ENCODE results near the gene SPCS3.
A peak's percentile ranks its signal among the peaks of the same experiment; 100 is the strongest.
"Not testable (repeated sequence)": the region's sequence is repeated elsewhere in the genome, so short reads cannot be mapped to it uniquely, and the experiment has no call there.

Gene SPCS3

DNA sequence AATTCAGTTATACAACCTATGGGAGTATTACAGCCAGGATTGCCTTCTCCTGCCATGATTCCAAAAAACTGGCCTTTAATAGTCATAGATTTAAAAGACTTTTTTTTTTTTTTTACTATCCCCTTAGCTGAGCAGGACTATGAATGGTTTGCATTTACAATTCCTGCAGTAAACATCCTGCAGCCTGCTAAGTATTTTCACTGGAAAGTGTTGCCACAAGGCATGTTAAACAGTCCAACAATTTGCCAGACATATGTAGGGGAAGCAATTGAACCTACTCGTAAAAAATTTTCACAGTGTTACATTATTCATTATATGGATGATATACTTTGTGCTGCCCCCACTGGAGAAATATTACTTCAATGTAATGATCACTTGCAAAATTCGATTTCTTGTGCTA is 27.1 kb downstream of the SPCS3 start:
- peaks cover 40% of the 10 kb centered on the region for H3K9me3 ChIP-seq (ENCODE audit: control insufficient read depth, insufficient read depth, low read depth, low read length)
- not testable (repeated sequence) for H3K27ac ChIP-seq (ENCODE audit: low read depth, low read length); H3K27me3 ChIP-seq (ENCODE audit: control insufficient read depth, insufficient read depth, low read length); H3K36me3 ChIP-seq (ENCODE audit: control insufficient read depth, insufficient read depth, low read length); H3K4me3 ChIP-seq (ENCODE audit: low read depth, low read length); H3K4me1 ChIP-seq (ENCODE audit: control insufficient read depth, insufficient read depth, low read length); H3K9ac ChIP-seq (ENCODE audit: low read length)

GRCh38 chr4:176350671-176351070 is 30.9 kb downstream of the SPCS3 start:
- Histone ChIP-seq H3K4me3 (ENCODE audit: low read depth, low read length) (no peak overlapping the region), H3K27ac (ENCODE audit: low read depth, low read length) (no peak overlapping the region), H3K27me3 (ENCODE audit: control insufficient read depth, insufficient read depth, low read length) (no peaks in the 10 kb centered on the region), H3K4me1 (ENCODE audit: control insufficient read depth, insufficient read depth, low read length) (no peaks in the 10 kb centered on the region), H3K9me3 (ENCODE audit: control insufficient read depth, insufficient read depth, low read depth, low read length) (peaks cover 39% of the 10 kb centered on the region), H3K9ac (ENCODE audit: low read length) (no peak overlapping the region), H3K36me3 (ENCODE audit: control insufficient read depth, insufficient read depth, low read length) (0 out of 2 replicates have a peak, but pooled peaks cover 3% of the 10 kb centered on the region)

DNA sequence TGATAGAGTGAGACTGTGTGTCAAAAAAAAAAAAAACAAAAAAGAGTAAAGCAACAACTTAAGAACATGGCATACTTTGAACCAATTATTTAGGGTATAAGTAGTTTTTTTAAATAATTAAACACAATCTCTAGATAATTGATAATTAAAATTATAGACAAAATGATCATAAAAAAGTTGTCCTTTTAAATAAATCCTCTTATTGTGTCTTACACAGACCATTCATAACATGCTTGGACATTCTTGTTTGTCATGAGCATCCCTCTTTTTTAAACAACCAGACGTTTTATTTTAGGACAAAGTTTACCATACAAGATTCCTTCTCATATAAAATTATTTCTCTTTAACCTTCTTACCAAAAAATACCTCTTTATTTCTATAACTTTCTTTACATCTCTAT is 35.1 kb downstream of the SPCS3 start:
- Histone ChIP-seq H3K4me3 (ENCODE audit: low read depth, low read length) (no peak overlapping the region), H3K9me3 (ENCODE audit: control insufficient read depth, insufficient read depth, low read depth, low read length) (peaks cover 42% of the 10 kb centered on the region), H3K4me1 (ENCODE audit: control insufficient read depth, insufficient read depth, low read length) (peaks cover 16% of the 10 kb centered on the region), H3K36me3 (ENCODE audit: control insufficient read depth, insufficient read depth, low read length) (0 out of 2 replicates have a peak, but pooled peaks cover 3% of the 10 kb centered on the region), H3K27ac (ENCODE audit: low read depth, low read length) (no peak overlapping the region), H3K27me3 (ENCODE audit: control insufficient read depth, insufficient read depth, low read length) (no peaks in the 10 kb centered on the region), H3K9ac (ENCODE audit: low read length) (no peak overlapping the region)

DNA sequence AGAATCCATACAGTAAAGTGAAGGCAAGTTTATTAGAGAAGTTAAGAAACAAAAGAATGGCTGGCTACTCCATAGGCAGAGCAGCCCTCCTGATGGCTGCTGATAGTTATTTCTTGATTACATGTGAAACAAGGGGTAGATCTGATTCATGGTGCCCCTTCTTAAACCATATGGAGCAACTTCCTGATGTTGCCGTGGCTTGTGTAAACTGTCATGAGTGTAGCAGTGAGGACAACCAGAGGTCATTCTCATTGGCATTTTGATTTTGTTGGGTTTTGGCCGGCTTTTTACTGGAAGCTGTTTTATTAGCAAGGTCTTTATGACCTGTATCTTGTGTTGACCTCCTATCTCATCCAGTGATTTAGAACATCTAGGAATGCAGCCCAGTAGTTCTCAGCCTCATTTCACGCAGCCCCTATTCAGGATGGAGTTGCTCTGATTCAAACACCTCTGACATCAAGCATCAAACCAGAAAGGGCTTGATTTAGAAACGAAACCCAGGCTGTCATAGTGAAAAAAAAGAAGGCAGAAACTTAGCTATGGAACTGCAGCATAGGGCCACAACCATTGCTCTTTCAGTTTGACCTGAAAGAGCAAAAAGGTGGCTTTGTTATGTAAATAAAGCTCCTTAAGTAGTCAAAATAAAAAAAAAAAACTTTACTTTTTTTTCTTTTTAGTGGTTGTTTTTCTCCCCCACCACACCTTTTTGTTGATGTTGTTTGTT is 37.8 kb downstream of the SPCS3 start:
- H3K27me3 ChIP-seq (ENCODE audit: control insufficient read depth, insufficient read depth, low read length) = no peaks in the 10 kb centered on the region
- peaks cover 16% of the 10 kb centered on the region for H3K4me1 ChIP-seq (ENCODE audit: control insufficient read depth, insufficient read depth, low read length)
- H3K4me3 ChIP-seq (ENCODE audit: low read depth, low read length) = 0 out of 2 replicates have a peak overlapping the region, but pooled peaks have one; percentile 8
- no peak overlapping the region for H3K9ac ChIP-seq (ENCODE audit: low read length)
- peaks cover 27% of the 10 kb centered on the region for H3K9me3 ChIP-seq (ENCODE audit: control insufficient read depth, insufficient read depth, low read depth, low read length)
- no peaks in the 10 kb centered on the region for H3K36me3 ChIP-seq (ENCODE audit: control insufficient read depth, insufficient read depth, low read length)
- H3K27ac ChIP-seq (ENCODE audit: low read depth, low read length) = 0 out of 2 replicates have a peak overlapping the region, but pooled peaks have one; percentile 19

DNA sequence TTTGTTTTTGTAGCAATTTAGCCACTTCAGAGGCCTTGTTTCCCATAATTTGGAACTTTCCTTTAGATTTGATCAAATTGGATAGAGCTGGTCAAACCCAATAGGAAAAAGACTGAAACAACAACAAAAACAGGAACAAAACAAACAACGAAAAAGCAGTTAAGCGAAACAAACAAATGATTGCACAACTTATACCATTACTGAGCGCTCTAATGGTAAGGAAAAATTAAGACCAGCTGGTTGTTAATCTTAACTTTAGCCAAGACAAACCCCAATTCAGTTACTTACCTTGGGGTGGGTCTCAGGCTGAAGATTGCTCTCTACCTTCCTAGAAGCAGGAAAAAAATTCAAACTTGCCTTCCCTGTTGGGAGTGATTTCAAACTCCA is 38.3 kb downstream of the SPCS3 start:
- Histone ChIP-seq H3K4me1 (ENCODE audit: control insufficient read depth, insufficient read depth, low read length) (peaks cover 16% of the 10 kb centered on the region), H3K36me3 (ENCODE audit: control insufficient read depth, insufficient read depth, low read length) (no peaks in the 10 kb centered on the region), H3K9me3 (ENCODE audit: control insufficient read depth, insufficient read depth, low read depth, low read length) (peaks cover 23% of the 10 kb centered on the region), H3K4me3 (ENCODE audit: low read depth, low read length) (no peak overlapping the region), H3K27me3 (ENCODE audit: control insufficient read depth, insufficient read depth, low read length) (no peaks in the 10 kb centered on the region), H3K27ac (ENCODE audit: low read depth, low read length) (peak overlapping the region; percentile 19; the same call in 1 of the 2 replicates), H3K9ac (ENCODE audit: low read length) (no peak overlapping the region)

- Histone ChIP-seq H3K4me1 (ENCODE audit: control insufficient read depth, insufficient read depth, low read length) (peaks cover 16% of the 10 kb centered on the region), H3K9me3 (ENCODE audit: control insufficient read depth, insufficient read depth, low read depth, low read length) (peaks cover 13% of the 10 kb centered on the region), H3K4me3 (ENCODE audit: low read depth, low read length) (no peak overlapping the region), H3K27ac (ENCODE audit: low read depth, low read length) (no peak overlapping the region), H3K27me3 (ENCODE audit: control insufficient read depth, insufficient read depth, low read length) (no peaks in the 10 kb centered on the region), H3K9ac (ENCODE audit: low read length) (no peak overlapping the region), H3K36me3 (ENCODE audit: control insufficient read depth, insufficient read depth, low read length) (no peaks in the 10 kb centered on the region)
Observed at GRCh38 chr4:176359590-176359989, 39.8 kb downstream of the SPCS3 start.

- H3K36me3 ChIP-seq (ENCODE audit: control insufficient read depth, insufficient read depth, low read length) = no peaks in the 10 kb centered on the region
- no peak overlapping the region for H3K4me3 ChIP-seq (ENCODE audit: low read depth, low read length)
- no peak overlapping the region for H3K9ac ChIP-seq (ENCODE audit: low read length)
- peaks cover 6% of the 10 kb centered on the region for H3K9me3 ChIP-seq (ENCODE audit: control insufficient read depth, insufficient read depth, low read depth, low read length)
- H3K4me1 ChIP-seq (ENCODE audit: control insufficient read depth, insufficient read depth, low read length) = peaks cover 16% of the 10 kb centered on the region
- H3K27ac ChIP-seq (ENCODE audit: low read depth, low read length) = no peak overlapping the region
- no peaks in the 10 kb centered on the region for H3K27me3 ChIP-seq (ENCODE audit: control insufficient read depth, insufficient read depth, low read length)
Observed at GRCh38 chr4:176360446-176360845, 40.7 kb downstream of the SPCS3 start.

DNA sequence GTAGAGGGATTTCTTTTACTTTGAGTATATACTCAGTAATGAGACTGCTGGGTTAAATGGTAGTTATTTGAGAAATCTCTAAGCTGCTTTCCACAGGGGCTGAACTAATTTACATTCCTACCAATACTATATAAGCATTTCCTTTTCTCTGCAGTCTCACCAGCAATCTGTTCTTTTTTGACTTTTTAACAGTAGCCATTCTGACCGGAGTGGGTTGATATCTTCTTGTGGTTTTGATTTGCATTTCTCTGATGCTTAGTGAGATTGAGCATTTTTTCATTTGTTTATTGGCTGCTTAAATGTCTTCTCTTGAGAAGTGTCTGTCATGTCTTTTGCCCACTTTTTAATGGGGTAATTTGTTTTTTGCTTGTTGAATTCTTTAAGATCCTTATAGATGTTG is 43.3 kb downstream of the SPCS3 start:
- H3K9me3 ChIP-seq (ENCODE audit: control insufficient read depth, insufficient read depth, low read depth, low read length) = no peaks in the 10 kb centered on the region
- no peaks in the 10 kb centered on the region for H3K27me3 ChIP-seq (ENCODE audit: control insufficient read depth, insufficient read depth, low read length)
- no peak overlapping the region for H3K9ac ChIP-seq (ENCODE audit: low read length)
- H3K4me3 ChIP-seq (ENCODE audit: low read depth, low read length) = no peak overlapping the region
- H3K27ac ChIP-seq (ENCODE audit: low read depth, low read length) = no peak overlapping the region
- no peaks in the 10 kb centered on the region for H3K36me3 ChIP-seq (ENCODE audit: control insufficient read depth, insufficient read depth, low read length)
- H3K4me1 ChIP-seq (ENCODE audit: control insufficient read depth, insufficient read depth, low read length) = peaks cover 8% of the 10 kb centered on the region; the same call in 1 of the 2 replicates

DNA sequence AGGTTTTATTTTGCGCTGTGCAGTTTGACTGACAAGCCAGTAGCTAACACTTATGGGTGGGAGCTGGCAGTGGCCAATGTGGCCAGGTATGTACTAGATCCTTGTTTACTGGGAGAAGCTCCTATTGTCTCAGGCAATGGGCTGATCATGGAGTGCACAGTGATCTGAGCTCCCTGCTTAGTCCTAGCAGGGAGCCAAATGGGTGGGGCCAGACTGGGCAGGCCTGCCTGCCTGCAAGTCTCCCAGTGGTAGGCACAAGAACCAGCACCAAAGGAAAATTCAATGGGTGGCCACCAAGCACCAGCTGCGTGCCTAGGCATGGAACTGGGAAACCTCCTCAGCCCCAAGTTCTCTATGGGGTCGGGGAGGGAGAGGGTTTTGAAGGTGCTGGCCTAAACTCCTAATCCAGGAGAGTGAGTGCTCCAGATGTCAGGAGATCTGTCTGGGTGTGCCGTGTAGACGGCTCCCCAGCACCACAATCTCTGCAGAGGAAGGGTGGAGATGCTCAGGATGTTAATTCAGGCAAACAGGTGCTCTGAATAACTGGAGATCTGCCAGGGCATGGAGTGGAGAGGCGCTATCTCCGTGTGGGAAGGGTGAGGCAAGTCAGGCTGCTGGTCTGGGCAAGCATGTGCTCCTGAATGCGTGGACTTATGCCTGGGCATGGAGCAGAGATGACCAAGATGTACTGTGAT is 48.2 kb downstream of the SPCS3 start:
- H3K4me3 ChIP-seq (ENCODE audit: low read depth, low read length) = no peak overlapping the region
- no peaks in the 10 kb centered on the region for H3K36me3 ChIP-seq (ENCODE audit: control insufficient read depth, insufficient read depth, low read length)
- no peaks in the 10 kb centered on the region for H3K9me3 ChIP-seq (ENCODE audit: control insufficient read depth, insufficient read depth, low read depth, low read length)
- H3K9ac ChIP-seq (ENCODE audit: low read length) = no peak overlapping the region
- no peaks in the 10 kb centered on the region for H3K27me3 ChIP-seq (ENCODE audit: control insufficient read depth, insufficient read depth, low read length)
- no peak overlapping the region for H3K27ac ChIP-seq (ENCODE audit: low read depth, low read length)
- no peaks in the 10 kb centered on the region for H3K4me1 ChIP-seq (ENCODE audit: control insufficient read depth, insufficient read depth, low read length)

DNA sequence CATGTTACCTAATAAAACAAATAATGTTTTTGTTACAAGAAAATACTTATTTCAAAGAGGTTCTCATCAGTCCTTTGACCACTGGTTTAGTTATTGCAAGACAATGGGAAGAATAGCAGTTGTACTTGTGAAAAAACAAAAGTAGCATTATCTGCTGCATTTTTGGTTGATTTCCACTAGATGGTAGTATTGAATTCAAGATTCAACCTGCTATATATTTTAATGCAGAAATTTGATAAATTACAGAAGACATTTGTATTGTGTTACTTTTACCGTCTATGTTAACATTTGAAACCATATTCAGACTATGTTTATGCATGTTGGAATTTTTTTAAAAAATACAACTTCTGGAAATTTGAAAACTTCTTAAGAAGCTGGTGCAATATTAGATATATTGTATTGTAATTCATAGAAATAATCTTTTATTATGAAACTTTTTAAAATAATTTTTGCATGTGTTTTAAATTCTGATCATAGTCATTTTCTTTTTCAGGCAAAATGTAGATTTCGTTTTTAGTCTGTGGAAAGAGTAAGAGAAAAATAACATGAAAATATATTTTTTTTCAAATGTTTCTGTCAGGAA is 56.4 kb downstream of the SPCS3 start:
- H3K4me3 ChIP-seq (ENCODE audit: low read depth, low read length) = no peak overlapping the region
- H3K27me3 ChIP-seq (ENCODE audit: control insufficient read depth, insufficient read depth, low read length) = no peaks in the 10 kb centered on the region
- H3K9ac ChIP-seq (ENCODE audit: low read length) = no peak overlapping the region
- H3K27ac ChIP-seq (ENCODE audit: low read depth, low read length) = no peak overlapping the region
- no peaks in the 10 kb centered on the region for H3K36me3 ChIP-seq (ENCODE audit: control insufficient read depth, insufficient read depth, low read length)
- H3K9me3 ChIP-seq (ENCODE audit: control insufficient read depth, insufficient read depth, low read depth, low read length) = no peaks in the 10 kb centered on the region
- no peaks in the 10 kb centered on the region for H3K4me1 ChIP-seq (ENCODE audit: control insufficient read depth, insufficient read depth, low read length)

GRCh38 chr4:176377780-176378179 is 58.0 kb downstream of the SPCS3 start:
- Histone ChIP-seq H3K4me1 (ENCODE audit: control insufficient read depth, insufficient read depth, low read length) (no peaks in the 10 kb centered on the region), H3K9me3 (ENCODE audit: control insufficient read depth, insufficient read depth, low read depth, low read length) (no peaks in the 10 kb centered on the region), H3K9ac (ENCODE audit: low read length) (no peak overlapping the region), H3K27ac (ENCODE audit: low read depth, low read length) (no peak overlapping the region), H3K27me3 (ENCODE audit: control insufficient read depth, insufficient read depth, low read length) (no peaks in the 10 kb centered on the region), H3K36me3 (ENCODE audit: control insufficient read depth, insufficient read depth, low read length) (no peaks in the 10 kb centered on the region), H3K4me3 (ENCODE audit: low read depth, low read length) (no peak overlapping the region)

Measured in HUES6 (cell line).